ENCODE data around the gene HEBP2.
"Not testable (repeated sequence)": the region's sequence is repeated elsewhere in the genome, so short reads cannot be mapped to it uniquely, and the experiment has no call there.

Gene HEBP2

GRCh38 chr6:138424004-138424904 is 20.2 kb downstream of the HEBP2 start:
- no peak for DNase-seq

GRCh38 chr6:138425256-138425655 is 21.2 kb downstream of the HEBP2 start:
- DNase-seq: not testable (repeated sequence)

GRCh38 chr6:138426500-138427123 is 22.6 kb downstream of the HEBP2 start:
- no peak for DNase-seq

GRCh38 chr6:138427701-138428100 is 23.7 kb downstream of the HEBP2 start:
- no peak for DNase-seq

GRCh38 chr6:138428944-138429598 is 25.0 kb downstream of the HEBP2 start:
- DNase-seq: no peak

- DNase-seq: no peak
Observed at GRCh38 chr6:138429761-138430160, 25.7 kb downstream of the HEBP2 start.

GRCh38 chr6:138430361-138431145 is 26.5 kb downstream of the HEBP2 start:
- no peak for DNase-seq

- DNase-seq: no peak
Observed at GRCh38 chr6:138431256-138432062, 27.4 kb downstream of the HEBP2 start.

GRCh38 chr6:138432063-138432356 is 28.0 kb downstream of the HEBP2 start:
- DNase-seq: no peak

GRCh38 chr6:138434096-138434495 is 30.1 kb downstream of the HEBP2 start:
- no peak for DNase-seq

- no peak for DNase-seq
Observed at GRCh38 chr6:138434925-138435324, 30.9 kb downstream of the HEBP2 start.

- no peak for DNase-seq
Observed at GRCh38 chr6:138439546-138439945, 35.5 kb downstream of the HEBP2 start.

GRCh38 chr6:138440296-138440695 is 36.3 kb downstream of the HEBP2 start:
- DNase-seq: no peak

GRCh38 chr6:138440758-138441357 is 36.8 kb downstream of the HEBP2 start:
- DNase-seq: no peak

GRCh38 chr6:138441965-138442364 is 37.9 kb downstream of the HEBP2 start:
- DNase-seq: no peak

GRCh38 chr6:138442663-138443062 is 38.6 kb downstream of the HEBP2 start:
- no peak for DNase-seq

GRCh38 chr6:138443979-138444378 is 40.0 kb downstream of the HEBP2 start:
- no peak for DNase-seq

- DNase-seq: no peak
Observed at GRCh38 chr6:138446821-138447220, 42.8 kb downstream of the HEBP2 start.

GRCh38 chr6:138450445-138450844 is 46.4 kb downstream of the HEBP2 start:
- no peak for DNase-seq

GRCh38 chr6:138451043-138451442 is 47.0 kb downstream of the HEBP2 start:
- no peak for DNase-seq

- DNase-seq: peak; percentile 38
Observed at GRCh38 chr6:138454981-138455706, 51.1 kb downstream of the HEBP2 start.

Data from activated CD8-positive, alpha-beta memory T cell treated with anti-CD3 and anti-CD28 coated beads, Interleukin-2, amount 50 U/mL, for 4 hours (primary cell).